ENCODE results near the gene MAP9.

The MAP9 gene

DNA sequence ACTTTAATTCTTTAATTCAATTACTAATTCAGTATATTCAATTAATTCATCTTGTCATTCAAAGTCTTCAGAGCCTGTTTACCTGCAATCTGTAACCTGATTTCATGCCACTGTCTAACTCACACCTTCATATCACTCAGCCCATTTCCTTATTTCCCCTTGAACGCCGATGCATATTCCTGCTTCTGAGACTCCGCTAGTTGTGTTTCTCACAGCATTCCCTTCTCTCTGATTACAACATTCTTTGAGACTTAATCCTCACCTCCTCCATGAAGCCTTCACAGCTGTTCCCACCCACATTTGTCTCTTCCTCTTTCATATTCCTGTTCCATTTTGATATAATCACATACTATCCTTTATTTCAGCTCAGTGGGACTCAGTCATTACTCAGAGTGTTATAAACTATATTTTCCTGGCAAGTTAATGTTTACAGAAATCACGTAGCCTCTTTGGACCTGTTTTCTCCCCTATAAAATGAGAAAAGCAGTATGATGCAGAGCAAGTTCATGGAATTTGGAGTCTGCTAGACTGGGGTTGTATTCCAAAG, 69.0 kb downstream of the MAP9 start:
- H3K4me3 ChIP-seq (ENCODE audit: extremely low read depth, insufficient read depth, low read length, poor library complexity, severe bottlenecking), result no peak overlapping the region
- no peaks in the 10 kb centered on the region for H3K9me3 ChIP-seq (ENCODE audit: control insufficient read depth, low read length)
- H3K27ac ChIP-seq (ENCODE audit: low read depth, low read length, severe bottlenecking), result no peak overlapping the region
- H3K4me1 ChIP-seq (ENCODE audit: control insufficient read depth, insufficient read depth, low read length, poor library complexity, severe bottlenecking), result no peaks in the 10 kb centered on the region
- 93 to 100% methylated on average over 1 to 3 of the region's 4 CpGs for WGBS, 2 experiments (ENCODE audit: insufficient coverage in 2 of 2)
- H3K36me3 ChIP-seq (ENCODE audit: control insufficient read depth, insufficient read depth, low read length), result no peaks in the 10 kb centered on the region

DNA sequence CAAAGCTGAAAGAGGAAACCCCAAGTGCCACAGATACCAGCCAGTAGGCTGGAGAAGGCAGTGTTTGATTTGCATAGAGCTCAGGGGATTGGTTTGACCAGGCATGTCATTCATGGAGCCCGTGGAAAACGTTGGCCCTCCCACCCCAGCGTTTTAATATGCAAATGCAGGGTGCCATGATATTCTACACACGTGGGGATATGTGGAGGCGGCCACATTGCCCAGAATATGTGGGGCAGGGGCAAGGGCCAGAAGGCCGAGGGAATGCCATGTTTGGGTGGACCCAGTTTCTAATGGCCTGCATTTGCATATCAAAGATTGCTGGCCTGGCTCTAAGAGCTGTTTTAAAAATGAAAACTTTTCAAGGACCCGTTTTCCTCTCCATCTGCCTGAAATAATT, 71.1 kb downstream of the MAP9 start:
- Histone ChIP-seq H3K36me3 (ENCODE audit: control insufficient read depth, insufficient read depth, low read length) (no peaks in the 10 kb centered on the region), H3K9me3 (ENCODE audit: control insufficient read depth, low read length) (no peaks in the 10 kb centered on the region), H3K4me3 (ENCODE audit: extremely low read depth, insufficient read depth, low read length, poor library complexity, severe bottlenecking) (no peak overlapping the region), H3K27ac (ENCODE audit: low read depth, low read length, severe bottlenecking) (no peak overlapping the region), H3K4me1 (ENCODE audit: control insufficient read depth, insufficient read depth, low read length, poor library complexity, severe bottlenecking) (no peaks in the 10 kb centered on the region)
- WGBS, 2 experiments (ENCODE audit: insufficient coverage in 2 of 2), result 92% methylated on average over 3 to 5 of the region's 7 CpGs

DNA sequence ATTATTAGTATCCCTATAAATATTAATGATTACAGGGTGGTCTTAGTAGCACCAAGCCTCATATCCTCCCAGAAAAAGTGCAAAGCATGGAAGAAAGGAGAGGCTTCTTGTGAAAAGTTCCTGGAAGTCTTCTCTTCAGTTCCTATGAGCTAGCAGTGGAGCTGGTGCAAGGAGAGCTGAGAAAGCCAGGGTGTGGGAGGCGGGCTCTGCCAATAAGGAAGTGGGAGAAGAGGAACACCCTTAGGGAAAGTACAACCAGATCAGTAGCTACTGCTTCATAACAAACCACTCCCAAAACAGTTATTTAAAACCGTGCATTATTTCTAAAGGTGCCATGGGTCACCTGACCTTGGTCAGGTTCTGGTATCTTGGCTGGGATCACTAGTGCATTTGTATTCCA, 72.4 kb downstream of the MAP9 start:
- no peaks in the 10 kb centered on the region for H3K36me3 ChIP-seq (ENCODE audit: control insufficient read depth, insufficient read depth, low read length)
- no peak overlapping the region for H3K27ac ChIP-seq (ENCODE audit: low read depth, low read length, severe bottlenecking)
- H3K9me3 ChIP-seq (ENCODE audit: control insufficient read depth, low read length), result no peaks in the 10 kb centered on the region
- WGBS, 2 experiments (ENCODE audit: insufficient coverage in 2 of 2), result no CpG with 5 or more reads among the region's 2 CpGs
- H3K4me1 ChIP-seq (ENCODE audit: control insufficient read depth, insufficient read depth, low read length, poor library complexity, severe bottlenecking), result no peaks in the 10 kb centered on the region
- H3K4me3 ChIP-seq (ENCODE audit: extremely low read depth, insufficient read depth, low read length, poor library complexity, severe bottlenecking), result no peak overlapping the region

DNA sequence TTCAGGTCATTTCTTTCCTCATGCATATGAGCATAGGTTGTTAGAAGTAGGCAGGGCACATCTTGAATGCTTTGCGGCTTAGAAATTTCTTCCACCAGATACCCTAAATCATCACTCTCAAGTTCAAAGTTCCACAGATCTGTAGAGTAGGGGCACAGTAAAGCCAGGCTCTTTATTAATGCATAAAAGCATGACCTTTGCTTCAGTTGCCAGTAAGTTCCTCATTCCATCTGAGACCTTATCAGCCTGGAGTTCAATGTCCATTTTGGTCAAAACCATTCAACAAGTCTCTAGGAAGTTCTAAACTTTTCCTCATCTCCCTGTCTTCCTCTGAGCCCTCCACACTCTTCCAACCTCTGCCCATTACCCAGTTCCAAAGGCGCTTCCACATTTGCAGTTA, 77.7 kb downstream of the MAP9 start:
- Histone ChIP-seq H3K4me1 (ENCODE audit: control insufficient read depth, insufficient read depth, low read length, poor library complexity, severe bottlenecking) (no peaks in the 10 kb centered on the region), H3K27ac (ENCODE audit: low read depth, low read length, severe bottlenecking) (no peak overlapping the region), H3K4me3 (ENCODE audit: extremely low read depth, insufficient read depth, low read length, poor library complexity, severe bottlenecking) (no peak overlapping the region), H3K36me3 (ENCODE audit: control insufficient read depth, insufficient read depth, low read length) (no peaks in the 10 kb centered on the region), H3K9me3 (ENCODE audit: control insufficient read depth, low read length) (no peaks in the 10 kb centered on the region)
- 100% methylated on average over 1 of the region's 2 CpGs for WGBS, 2 experiments (ENCODE audit: insufficient coverage in 2 of 2)

Data from mesodermal cell (in vitro differentiated cells).